K562 (cell line): ENCODE results near the gene EEF2. TPM values are rescaled to one million over a fixed set of nuclear protein-coding genes. Genes with fewer than 3 reads are reported as not detected.

ENCODE experiments used
- CBFA2T2 ChIP-seq: fragments of 450-650 bp; conservative IDR thresholded peaks from 2 replicates; pipeline ENCODE4 v1.6.1; 2017; ENCODE audit warnings: mild to moderate bottlenecking
- CC2D1A ChIP-seq: fragments of 450-650 bp; IDR thresholded peaks from 2 replicates; pipeline ENCODE4 v1.6.1; 2017; ENCODE audit warnings: mild to moderate bottlenecking
- CHD2 ChIP-seq: IDR thresholded peaks from 2 replicates; pipeline ENCODE4 v1.6.1; 2011; ENCODE audit warnings: low read depth, low read length
- CHD7 ChIP-seq: fragments of 200-600 bp; sonication (generic); IDR thresholded peaks from one replicate; pipeline ENCODE4 v1.6.1; 2012; ENCODE audit warnings: mild to moderate bottlenecking, low read depth, low read length, inconsistent platforms
- CREB1 ChIP-seq, 2 experiments: sonication (generic) in 1 of 2; formaldehyde crosslinking in 1 of 2; IDR thresholded peaks; 2 replicates each; pipeline versions ENCODE4 v1.6.1 to v1.8.0; 2012 to 2022; ENCODE audit warnings: inconsistent platforms in 1 of 2, mild to moderate bottlenecking in 1 of 2, missing genetic modification reagents in 1 of 2, moderate library complexity in 1 of 2
- CREM ChIP-seq: IDR thresholded peaks from 2 replicates; pipeline ENCODE4 v1.6.1; 2014; ENCODE audit warnings: antibody characterized with exemption, low read depth
- PHF8 ChIP-seq: fragments of 200-600 bp; sonication (generic); IDR thresholded peaks from 2 replicates; pipeline ENCODE4 v1.6.1; 2012; ENCODE audit warnings: mixed run types, mild to moderate bottlenecking, inconsistent platforms, low read length, moderate library complexity, borderline replicate concordance
- SMARCE1 ChIP-seq: fragments of 450-650 bp; IDR thresholded peaks from 2 replicates; pipeline ENCODE4 v1.7.1; 2016; ENCODE audit warnings: mild to moderate bottlenecking
- ZBTB33 ChIP-seq: sonication (generic); formaldehyde crosslinking; IDR thresholded peaks from 2 replicates; pipeline ENCODE4 v1.8.1; 2023; ENCODE audit warnings: mild to moderate bottlenecking, missing genetic modification reagents
- ZNF583 ChIP-seq: fragments of 250-450 bp; sonication (Bioruptor Pico); IDR thresholded peaks from 2 replicates; pipeline ENCODE4 v1.4.0; 2020
- ZNF639 ChIP-seq, 2 experiments: fragments of 200-800 bp in 1 of 2; sonication (Bioruptor generic) in 1 of 2; sonication (generic) in 1 of 2; formaldehyde crosslinking in 1 of 2; IDR thresholded peaks in 1 of 2; conservative IDR thresholded peaks in 1 of 2; 2 replicates each; pipeline versions ENCODE4 v1.5.0 to v1.6.1; 2016 to 2020; ENCODE audit warnings: missing compliant biosample characterization in 1 of 2, missing genetic modification characterization in 1 of 2, missing genetic modification reagents in 1 of 2
- polyA plus RNA-seq, 8 experiments: library from polyadenylated mRNA; depleted of rRNA in 4 of 8; stranded (reverse) in 5 of 8; unstranded in 3 of 8; fragments of >200 nt; fragmentation: Nextera tagmentation in 2 of 8; fragmentation: Illumina TruSeq in 1 of 8; extraction: Ambion mirVana in 2 of 8; extraction: Trizol in 1 of 8; gene quantifications; 2 replicates each; pipeline versions ENCODE4 v1.2.1 to v1.2.3, GENCODE V29; 2011 to 2014; ENCODE audit warnings: inconsistent platforms in 1 of 8, missing spikeins in 1 of 8
- total RNA-seq, 7 experiments: library from RNA; depleted of rRNA in 6 of 7; stranded (reverse); fragments of >200 nt in 6 of 7; fragmentation: Illumina TruSeq in 2 of 7; extraction: Trizol in 2 of 7; gene quantifications; 2 replicates each; pipeline versions ENCODE4 v1.2.1 to v1.2.3, GENCODE V29; 2011 to 2021; ENCODE audit warnings: low replicate concordance in 1 of 7

Gene EEF2
- total and polyA plus RNA-seq, 9 of the 15 experiments (the other 6 are each of a cell fraction or from before 2014, with no cell fraction given), result 372 to 3,003 (median 1,453) TPM

GRCh38 chr19:3950871-3951861, 34.1 kb downstream of the EEF2 start (continued):
- TF ChIP-seq CHD7 (no peak), ZNF583 (CRISPR knock-in tag) (no peak), CC2D1A (peak; percentile 40; the same call in 1 of the 2 replicates), ZBTB33 (peak; percentile 65; the same call in 1 of the 2 replicates), CREM (peak; percentile 76), CREB1 (IDR thresholded peaks at IDR 0.05) (0 out of 2 replicates have a peak, but pooled peaks have one; percentile 21), CREB1 (CRISPR knock-in tag; IDR thresholded peaks at IDR 0.05) (no peak), CHD2 (no peak), CBFA2T2 (peak; percentile 94), SMARCE1 (peak; percentile 54; the same call in 1 of the 2 replicates), ZNF639 (CRISPR knock-in tag; conservative IDR thresholded peaks at IDR 0.05 in 1 of 2, IDR thresholded peaks at IDR 0.05 in 1 of 2) (peak in 1 of 2 experiments; percentile 60; a peak in 1 of 4 replicates), PHF8 (peak; percentile 41; the same call in 1 of the 2 replicates)
